ENCODE results near the gene BTF3. TPM values are rescaled to one million over a fixed set of nuclear protein-coding genes. Genes with fewer than 3 reads are reported as not detected.

Gene BTF3
- total RNA-seq, 1 donor from 2014 or later = 140 TPM

DNA sequence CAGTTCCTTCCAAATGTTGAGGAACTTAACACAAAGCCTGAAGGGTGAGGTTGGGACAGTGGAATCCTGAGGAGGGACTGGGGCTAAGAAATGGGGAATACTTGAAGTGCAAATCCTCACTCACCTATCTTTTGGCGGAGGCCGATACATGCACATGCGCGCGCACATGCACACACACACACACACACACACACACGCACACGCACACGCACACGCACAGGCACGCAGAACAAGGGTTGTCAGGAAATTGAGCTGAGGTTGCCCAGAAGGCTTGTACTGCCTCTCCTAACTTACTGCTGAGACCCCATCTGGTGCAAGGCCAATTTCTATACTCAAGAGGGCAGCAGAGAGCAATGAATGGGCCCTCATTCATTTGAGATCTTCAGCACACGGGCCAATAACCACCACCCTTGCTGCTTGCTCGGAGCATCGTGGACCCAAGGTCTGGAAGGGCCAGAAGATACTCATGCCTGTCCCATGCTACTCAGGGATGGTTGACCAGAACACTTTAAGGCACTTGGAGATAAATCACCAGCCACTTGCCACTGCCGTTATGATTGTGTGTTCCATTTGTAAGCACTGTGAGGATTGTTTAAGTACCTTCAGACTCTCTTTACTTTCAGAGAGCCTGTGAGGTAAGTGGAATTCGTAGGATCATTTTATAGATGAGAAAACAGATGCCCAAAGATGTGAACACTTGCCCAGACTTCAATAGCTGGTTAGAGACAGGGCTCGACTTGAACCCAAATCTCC lies 21.5 kb downstream of the BTF3 start:
- peak; percentile 66 for DNase-seq (ENCODE audit: low spot score)

GRCh38 chr5:73522989-73523388 lies 24.7 kb downstream of the BTF3 start:
- DNase-seq (ENCODE audit: low spot score) (no peak), ATAC-seq (no peak)

More for the DNA sequence above, 21.5 kb downstream of the BTF3 start:
- peak; percentile 100 for ATAC-seq

- ATAC-seq (no peak), DNase-seq (ENCODE audit: low spot score) (no peak)
Observed at GRCh38 chr5:73523861-73524260, 25.6 kb downstream of the BTF3 start.

DNA sequence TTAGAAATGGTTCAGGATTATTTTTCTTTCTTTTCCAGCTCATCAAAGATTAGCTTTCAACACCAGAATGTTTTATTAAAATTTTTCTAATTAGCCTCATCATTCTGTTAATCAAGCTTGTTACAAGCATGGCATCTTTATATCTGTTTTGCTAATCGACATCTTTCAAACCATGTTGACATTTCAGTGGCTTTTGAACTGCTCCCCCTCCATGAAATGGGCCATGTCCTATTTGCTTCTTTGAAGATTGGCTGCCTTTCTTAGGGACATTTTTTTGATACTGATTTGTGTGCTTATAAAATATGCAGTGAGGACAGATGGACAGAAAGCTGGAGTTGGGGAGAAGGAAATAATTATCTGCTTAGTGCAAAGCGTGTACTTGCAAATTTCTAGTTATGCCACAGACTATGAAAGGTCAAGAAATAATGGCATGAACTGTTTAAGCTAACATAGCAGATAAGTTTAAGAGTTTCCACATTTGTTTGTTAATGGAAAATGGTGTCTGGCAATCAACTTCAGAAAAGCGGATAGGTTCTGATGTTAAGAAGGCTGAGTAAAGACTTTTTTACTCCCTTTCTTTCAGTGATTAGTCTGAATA lies 27.5 kb downstream of the BTF3 start:
- no peak for ATAC-seq
- no peak for DNase-seq (ENCODE audit: low spot score)

GRCh38 chr5:73528248-73528647 lies 30.0 kb downstream of the BTF3 start:
- ATAC-seq (no peak), DNase-seq (ENCODE audit: low spot score) (no peak)

GRCh38 chr5:73529081-73529480 lies 30.8 kb downstream of the BTF3 start:
- ATAC-seq (no peak), DNase-seq (ENCODE audit: low spot score) (no peak)

GRCh38 chr5:73531356-73531755 lies 33.1 kb downstream of the BTF3 start:
- ATAC-seq = no peak
- DNase-seq (ENCODE audit: low spot score) = no peak

DNA sequence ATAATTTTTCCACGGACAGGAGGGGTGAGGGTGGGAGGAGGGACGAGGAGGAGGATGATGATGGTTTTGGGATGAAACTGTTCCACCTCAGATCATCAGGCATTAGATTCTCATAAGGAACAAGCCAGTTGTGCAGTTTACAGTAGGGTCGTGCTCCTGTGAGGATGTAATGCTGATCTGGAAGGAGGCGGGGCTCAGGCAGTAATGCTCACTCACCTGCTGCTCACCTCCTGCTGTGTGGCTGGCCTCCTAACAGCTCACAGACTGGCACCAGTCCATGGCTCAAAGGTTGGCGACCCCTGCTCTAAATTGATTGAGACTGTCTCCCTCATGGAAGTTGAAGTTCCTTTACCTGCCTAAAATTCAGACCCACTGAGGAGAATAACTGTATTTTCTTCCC lies 34.0 kb downstream of the BTF3 start:
- DNase-seq (ENCODE audit: low spot score) = no peak
- ATAC-seq = no peak

DNA sequence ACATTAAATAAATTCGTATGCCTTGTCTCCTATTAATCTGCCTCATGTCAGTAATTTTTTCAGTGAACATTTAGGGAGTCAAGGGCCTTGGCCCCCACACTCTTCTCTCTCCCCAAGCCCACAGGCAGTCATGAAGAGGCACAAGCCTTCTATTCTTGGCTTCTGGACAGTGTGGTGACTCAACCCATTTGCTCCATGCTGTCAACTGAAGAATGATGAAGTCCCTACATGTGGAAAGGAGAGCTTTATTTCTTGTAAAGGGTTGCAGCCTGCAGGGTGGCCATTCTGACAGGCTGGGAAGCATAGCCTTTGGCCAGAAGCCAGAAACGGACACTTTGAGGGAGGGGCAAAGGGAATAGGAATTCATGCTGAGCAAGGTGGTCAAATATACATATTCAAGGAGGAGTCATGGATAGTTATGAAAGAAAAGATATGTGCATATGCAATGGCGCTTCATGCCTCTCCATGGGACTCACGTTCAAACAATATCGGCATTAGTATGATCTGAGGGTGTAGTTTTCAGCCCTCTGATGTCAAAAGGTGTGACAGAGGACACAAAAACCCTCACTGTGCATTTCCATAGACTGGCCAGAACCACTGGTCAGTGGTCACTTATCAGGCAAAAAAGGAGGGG lies 35.9 kb downstream of the BTF3 start:
- DNase-seq (ENCODE audit: low spot score) (no peak), ATAC-seq (no peak)

DNA sequence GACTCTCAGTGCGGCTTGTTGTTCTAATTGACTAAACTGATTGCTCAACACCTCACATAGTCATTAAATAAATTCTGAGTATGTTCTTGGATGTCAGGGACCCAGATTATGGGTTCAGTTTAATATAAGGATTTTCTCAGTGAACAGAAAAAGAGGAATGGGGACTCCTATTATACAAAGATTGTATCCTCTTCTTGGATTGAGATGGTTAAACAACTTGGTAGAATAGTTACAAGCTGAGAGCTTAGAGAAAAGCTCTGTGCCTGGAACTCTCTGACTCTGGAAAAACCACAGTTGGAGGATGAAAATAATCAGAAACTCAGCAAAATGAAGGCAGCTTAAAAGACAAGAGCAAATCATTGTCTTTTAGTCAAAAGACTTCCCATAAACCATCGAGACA lies 36.7 kb downstream of the BTF3 start:
- DNase-seq (ENCODE audit: low spot score) (no peak), ATAC-seq (no peak)

DNA sequence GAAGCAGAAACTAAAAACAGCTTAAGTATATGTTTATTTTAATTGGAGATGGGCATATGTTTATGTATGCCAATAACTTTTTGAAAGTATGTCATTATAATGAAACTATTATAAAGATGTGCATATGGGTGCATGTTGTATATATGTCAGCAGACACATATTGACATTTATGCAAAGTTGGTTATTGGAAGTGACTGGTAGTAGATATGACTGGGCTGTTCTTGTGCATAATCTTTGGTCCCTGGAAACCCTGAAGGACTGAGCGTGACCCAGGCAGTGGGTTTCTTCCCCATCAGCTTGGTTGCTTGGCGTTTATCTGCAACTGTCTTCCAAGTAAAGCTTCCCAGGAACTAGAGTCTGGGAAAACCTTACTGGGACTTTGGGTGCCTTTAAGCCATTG lies 41.5 kb downstream of the BTF3 start:
- DNase-seq (ENCODE audit: low spot score) = no peak
- ATAC-seq = no peak

DNA sequence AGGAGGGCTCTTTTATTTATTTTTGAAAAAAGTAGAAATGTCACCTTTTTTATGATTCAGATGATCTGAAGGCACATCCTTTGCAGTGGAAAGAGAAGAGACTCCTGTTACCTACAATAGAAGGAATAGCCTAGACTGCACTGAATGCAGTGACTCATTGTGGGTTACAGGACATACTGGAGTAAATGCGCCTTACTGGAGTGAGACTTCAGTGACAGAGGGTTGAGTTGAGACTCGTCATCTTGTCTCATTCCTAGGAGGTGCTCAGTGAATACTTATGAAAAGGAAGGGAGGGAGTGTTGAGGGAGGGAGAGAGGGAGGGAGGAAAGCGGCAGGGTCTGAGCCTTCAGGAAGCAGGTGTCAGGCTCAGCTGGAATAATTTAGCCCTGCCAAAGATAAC lies 42.0 kb downstream of the BTF3 start:
- DNase-seq (ENCODE audit: low spot score) = no peak
- ATAC-seq = no peak

DNA sequence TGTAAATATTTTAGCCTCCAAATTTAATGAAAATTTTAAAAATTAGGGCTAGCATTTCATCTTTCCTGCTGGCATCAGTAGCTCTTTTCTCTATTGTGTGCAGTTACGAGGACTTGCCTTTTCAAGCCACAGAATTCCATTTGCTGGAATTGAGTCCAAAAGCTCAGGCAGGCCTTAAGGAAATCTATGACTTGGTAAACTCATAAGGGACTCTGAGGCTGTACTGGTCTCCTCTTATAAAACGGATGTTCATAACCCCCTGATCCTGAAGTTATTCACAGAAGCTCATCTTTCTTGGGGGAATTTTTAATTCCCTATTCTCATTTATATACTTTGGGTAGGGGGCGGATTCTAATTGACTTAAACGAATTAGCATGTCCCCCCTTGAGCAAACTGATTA lies 43.8 kb downstream of the BTF3 start:
- DNase-seq (ENCODE audit: low spot score) (no peak), ATAC-seq (no peak)

DNA sequence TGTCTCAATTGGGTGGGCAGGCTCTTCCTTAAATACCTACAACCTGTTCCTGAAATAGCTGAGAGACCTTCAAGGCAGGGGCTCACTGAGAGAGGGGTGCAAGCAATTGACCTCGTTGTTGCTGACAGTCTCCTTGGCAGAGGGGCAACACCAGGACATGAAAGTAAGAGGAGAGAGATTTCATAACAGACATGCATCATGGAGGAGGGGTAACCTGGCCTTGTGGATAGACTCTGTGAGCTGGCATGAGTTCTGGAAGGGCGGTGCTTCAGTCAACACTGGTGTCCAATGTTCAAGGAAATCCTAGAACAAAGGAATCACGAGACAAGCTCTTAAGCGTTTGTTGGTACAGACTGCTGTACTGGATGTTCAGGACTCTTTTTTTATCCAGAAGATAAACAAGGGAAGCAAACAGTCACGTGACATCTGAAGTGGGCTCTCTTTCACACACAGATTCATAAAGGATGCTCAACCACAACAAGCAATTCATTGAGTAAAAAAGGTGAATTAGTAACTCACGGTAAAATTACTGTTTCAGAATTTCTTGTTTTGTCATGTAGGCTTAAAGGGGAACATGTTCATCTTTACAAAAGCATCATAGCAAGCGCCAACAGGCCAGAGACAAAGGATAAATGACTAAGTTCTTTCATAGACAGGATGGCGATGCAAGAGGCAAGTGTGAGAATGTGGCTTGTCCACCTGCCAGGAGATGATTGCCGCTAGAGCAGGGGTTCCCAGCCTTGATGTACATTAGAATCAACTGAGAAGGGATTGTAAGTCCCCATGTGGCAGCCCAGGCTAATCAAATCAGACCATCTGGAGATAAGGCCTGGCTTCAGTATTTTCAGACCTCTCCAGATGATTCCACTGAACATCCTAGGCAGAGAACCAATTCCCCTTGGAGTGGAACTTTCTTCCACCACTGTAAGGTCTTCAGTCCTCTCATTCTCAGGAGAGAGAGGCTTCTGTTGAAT lies 46.5 kb downstream of the BTF3 start:
- DNase-seq (ENCODE audit: low spot score) (no peak), ATAC-seq (peak; percentile 74)

- DNase-seq (ENCODE audit: low spot score) (no peak), ATAC-seq (no peak)
Observed at GRCh38 chr5:73545403-73545779, 47.1 kb downstream of the BTF3 start.

DNA sequence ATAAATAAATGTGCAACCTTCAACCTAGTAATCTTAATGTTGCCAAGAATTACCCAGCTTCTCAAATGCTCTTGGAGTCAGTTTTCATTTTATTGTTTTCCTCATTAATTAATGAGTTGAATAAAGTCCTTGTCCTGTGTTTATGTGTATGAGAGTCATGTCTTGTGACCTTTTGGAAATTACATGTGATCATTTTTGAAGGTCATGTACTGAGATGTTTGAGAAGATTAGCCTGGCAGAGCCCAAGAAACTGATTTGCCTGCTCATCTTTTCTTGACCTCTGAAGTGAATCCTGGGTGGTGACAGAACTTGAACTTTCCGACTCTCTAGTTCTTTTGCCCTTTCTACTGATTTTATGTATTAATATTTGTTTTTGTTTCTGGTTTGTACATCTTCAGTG lies 51.8 kb downstream of the BTF3 start:
- no peak for DNase-seq (ENCODE audit: low spot score)

DNA sequence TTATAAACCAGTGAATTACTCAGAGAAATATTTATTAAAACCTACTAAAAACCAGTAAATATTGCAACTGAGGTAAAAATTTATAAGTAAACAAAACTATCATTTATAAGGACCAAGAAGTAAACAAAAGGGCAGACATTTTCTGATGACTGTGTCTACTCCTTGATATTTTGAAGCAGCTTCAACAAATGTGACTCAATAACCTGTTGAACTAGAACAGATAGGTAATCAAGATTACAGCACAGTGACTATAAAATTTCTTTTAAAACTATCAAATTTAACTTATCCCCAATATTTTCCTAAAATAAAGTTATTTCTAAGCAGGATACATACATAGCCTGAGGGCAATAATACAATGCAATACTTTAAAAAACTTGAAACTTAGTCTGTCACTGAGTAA lies 54.4 kb downstream of the BTF3 start:
- no peak for ATAC-seq
- no peak for DNase-seq (ENCODE audit: low spot score)

More for the DNA sequence above, 51.8 kb downstream of the BTF3 start:
- no peak for ATAC-seq

Data from left lobe of liver (tissue), 2 donors.